Left lobe of liver (tissue), 1 donor: Measurements from ENCODE around the gene UBE2K. TPM values are rescaled to one million over a fixed set of nuclear protein-coding genes. Genes with fewer than 3 reads are reported as not detected.

Source experiments
- total RNA-seq: library from RNA; stranded (reverse); gene quantifications from one replicate; pipeline ENCODE4 v1.2.1, GENCODE V29; 2021
- donor health status: DM: no; HTN: yes; CAD: no.

UBE2K gene
- total RNA-seq, 1 donor from 2014 or later: 43.4 TPM

Other genes starting within 250 kb of the UBE2K start
- 364 TPM for gene RPL9, start 239.2 kb upstream of the UBE2K start, total RNA-seq
- 13.7 TPM for gene LIAS, start 239.1 kb upstream of the UBE2K start, total RNA-seq
- gene UGDH, start 170.7 kb upstream of the UBE2K start, total RNA-seq: 225 TPM
- gene SMIM14, start 59.3 kb upstream of the UBE2K start, total RNA-seq: 209 TPM